Fibroblast of skin of right quadriceps (primary cell): Measurements from ENCODE around the gene RPP25L.

Source experiments
- DNase-seq: peaks from one replicate; pipeline ENCODE4 v3.0.0-alpha.2; 2013

RPP25L gene

DNA sequence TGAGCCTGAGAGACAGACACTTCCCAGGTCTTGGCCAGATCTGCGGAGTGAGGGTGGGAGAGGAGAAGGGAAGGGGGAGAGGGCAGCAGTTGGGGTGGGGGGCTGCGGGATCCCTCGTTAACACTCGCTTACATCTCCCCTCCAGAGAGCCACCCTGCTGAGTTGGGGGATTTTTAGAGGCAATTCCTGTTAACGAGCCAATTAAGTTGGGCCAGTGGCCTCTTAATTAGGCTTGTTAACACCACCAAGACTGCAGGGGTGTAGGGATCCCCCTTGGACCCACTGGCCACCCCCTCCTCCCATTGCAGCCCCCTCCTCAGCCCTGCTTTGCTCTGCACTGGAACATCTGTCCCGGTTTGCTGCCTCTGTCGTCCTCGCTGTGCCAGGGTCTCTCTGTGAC is 46.0 kb downstream of the RPP25L start:
- no peak for DNase-seq

DNA sequence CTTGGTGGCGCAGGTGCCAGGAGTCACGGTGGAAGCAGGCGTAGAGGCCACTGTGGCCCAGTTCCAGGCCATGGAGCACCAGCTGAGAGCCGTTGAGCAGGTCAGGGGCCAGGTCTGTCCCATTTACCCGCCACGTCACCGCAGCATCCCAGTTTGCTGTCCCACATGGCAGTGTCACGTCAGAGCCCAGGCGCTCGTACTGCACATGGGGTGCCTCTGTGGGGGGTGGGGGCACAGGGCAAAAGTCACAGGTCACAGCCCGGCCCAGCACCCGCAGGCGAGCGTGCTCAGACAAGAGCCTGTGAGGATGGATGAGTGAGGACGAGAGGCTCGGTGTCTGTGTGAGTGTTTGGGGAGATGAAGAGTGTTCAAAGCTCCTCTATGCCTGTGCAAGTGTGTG is 47.3 kb downstream of the RPP25L start:
- no peak for DNase-seq

DNA sequence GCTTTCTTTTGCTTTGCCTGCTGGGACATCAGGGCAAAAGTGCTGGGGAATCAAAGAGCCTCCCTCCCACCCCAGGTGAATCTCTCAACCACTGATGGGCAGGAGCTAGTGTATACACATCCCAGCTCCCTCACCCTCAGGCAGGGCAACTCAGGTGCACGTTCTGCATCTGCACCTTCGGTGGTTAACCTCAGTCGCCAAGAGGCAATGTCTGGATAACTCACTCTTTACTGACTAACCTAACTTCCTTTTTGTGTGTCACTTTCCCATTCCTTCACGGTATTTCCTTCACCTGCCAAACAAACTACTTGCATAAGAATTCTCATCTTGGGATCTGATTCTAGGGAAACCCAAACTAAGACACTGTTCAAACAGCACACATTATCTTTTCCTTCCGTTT is 48.6 kb downstream of the RPP25L start:
- no peak for DNase-seq

DNA sequence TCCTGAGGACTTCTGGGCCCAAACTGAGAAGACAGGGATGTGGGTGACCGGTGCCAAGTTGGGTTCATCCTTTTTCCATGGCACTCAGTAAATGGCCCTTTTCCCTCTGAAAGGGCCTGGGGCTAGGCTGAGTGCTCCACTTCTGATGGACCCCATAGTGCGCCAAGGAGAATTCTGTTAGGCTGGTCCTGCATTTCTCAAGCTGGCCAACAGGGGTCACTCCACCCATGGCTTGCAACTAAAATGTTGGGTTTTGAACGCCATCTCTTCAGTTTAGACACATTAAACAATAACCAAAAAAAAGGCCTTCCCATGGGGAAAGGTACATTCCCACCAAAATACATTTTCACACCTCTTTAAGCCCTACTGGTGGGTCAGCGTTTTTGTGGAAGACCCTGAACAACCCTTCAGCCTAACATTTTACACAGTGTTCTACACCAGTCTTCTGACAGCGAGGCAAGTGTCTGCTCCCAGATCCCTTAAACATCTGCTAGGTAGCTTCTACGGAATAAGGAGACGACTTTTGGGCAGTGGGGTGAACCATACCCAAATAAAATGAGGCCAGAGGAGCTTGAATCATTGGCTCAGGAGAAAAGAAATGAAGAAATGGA is 49.7 kb downstream of the RPP25L start:
- no peak for DNase-seq

DNA sequence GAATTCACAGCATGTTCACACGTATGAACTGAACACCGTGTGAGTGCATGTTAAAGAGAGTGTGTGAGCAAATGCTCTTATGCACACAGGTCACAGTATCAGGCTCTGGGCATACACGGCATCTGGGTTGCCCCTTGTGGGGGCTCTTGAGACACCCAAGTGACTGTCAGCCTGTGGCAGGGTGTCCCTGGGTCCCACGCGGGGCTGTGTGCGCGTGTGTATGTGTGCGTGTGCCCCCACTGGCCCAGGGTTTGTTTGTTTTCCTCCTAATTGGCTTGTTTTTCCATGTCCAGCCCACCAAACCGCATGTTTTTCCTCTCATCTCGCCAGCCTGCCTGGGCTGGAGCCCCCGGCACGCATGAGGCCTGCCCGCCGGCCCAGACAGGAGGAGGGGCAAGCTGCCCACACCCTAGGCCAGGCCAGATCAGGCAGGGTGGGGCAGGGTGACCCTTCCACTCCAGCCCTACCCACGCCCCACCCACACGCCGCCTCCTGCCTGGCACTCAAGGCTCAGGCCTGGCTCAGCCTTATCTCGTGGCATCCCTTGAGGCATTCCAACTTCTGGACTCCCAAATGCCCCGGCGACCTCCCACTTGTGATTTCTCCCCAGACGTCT is 51.2 kb downstream of the RPP25L start:
- no peak for DNase-seq
